SK-N-MC (cell line): ENCODE results near the gene FAM131A.

Experiments
- EZH2 ChIP-seq: fragments of 200-600 bp; sonication (generic); IDR thresholded peaks from one replicate; pipeline ENCODE4 v1.6.1; 2017; ENCODE audit warnings: antibody characterized with exemption
- FOXP2 ChIP-seq: optimal IDR thresholded peaks from 2 replicates; pipeline ENCODE3; 2011; ENCODE audit warnings: mild to moderate bottlenecking, moderate library complexity; ENCODE audit not compliant: insufficient read depth; ENCODE audit errors: extremely low read length, control extremely low read depth
- POLR2AphosphoS5 ChIP-seq: IDR thresholded peaks from 2 replicates; pipeline ENCODE4 v1.6.1; 2012; ENCODE audit warnings: mild to moderate bottlenecking, low read depth, low read length, borderline replicate concordance

GRCh38 chr3:184337981-184338380 is 581 bp downstream of the FAM131A start:
- TF ChIP-seq POLR2AphosphoS5: no peak
- no peak for TF ChIP-seq EZH2
- TF ChIP-seq FOXP2: no peak
